GM13977 (cell line): ENCODE data around the gene NPDC1.

Experiments
- DNase-seq: peaks from one replicate; pipeline ENCODE4 v3.0.0; 2012; ENCODE audit warnings: low spot score
- CTCF ChIP-seq: IDR thresholded peaks from 2 replicates; pipeline ENCODE4 v1.5.1; 2012; ENCODE audit warnings: mild to moderate bottlenecking, control low read depth; ENCODE audit not compliant: insufficient read depth; ENCODE audit errors: extremely low read depth, missing control alignments
- in situ Hi-C: fragments of 300-500 bp; cut with MboI; formaldehyde crosslinking; loops from one replicate; pipeline ENCODE4 v1.12.0; 2022; ENCODE audit warnings: low sequenced_read_pairs, low pct_unique_long_range_greater_than_20kb, mixed read lengths, inconsistent platforms; ENCODE audit not compliant: unreplicated experiment

Gene NPDC1

GRCh38 chr9:137051145-137051724 lies 5.3 kb upstream of the NPDC1 start:
- no peak for TF ChIP-seq CTCF
- in situ Hi-C loops: no loop called here
- DNase-seq: no peak

GRCh38 chr9:137050570-137050969 lies 4.6 kb upstream of the NPDC1 start:
- in situ Hi-C loops: no loop called here
- no peak for DNase-seq
- no peak for TF ChIP-seq CTCF

GRCh38 chr9:137049544-137050449 lies 3.8 kb upstream of the NPDC1 start:
- peak; percentile 49 for TF ChIP-seq CTCF
- in situ Hi-C loops: no loop called here
- peak; percentile 84 for DNase-seq

- DNase-seq: no peak
- TF ChIP-seq CTCF: no peak
- in situ Hi-C loops: no loop called here
Measured at GRCh38 chr9:137048655-137049543, 2.9 kb upstream of the NPDC1 start.

GRCh38 chr9:137045294-137046087 lies 486 bp downstream of the NPDC1 start:
- in situ Hi-C loops: no loop called here
- TF ChIP-seq CTCF: no peak
- no peak for DNase-seq
